ENCODE results near the gene MRPS24. TPM values are rescaled to one million over a fixed set of nuclear protein-coding genes. Genes with fewer than 3 reads are reported as not detected.
A peak's percentile ranks its signal among the peaks of the same experiment; 100 is the strongest.

Gene MRPS24
- total RNA-seq, 4 donors from 2014 or later = 64.2 to 147 (median 81.5) TPM

- ATAC-seq = no peak
- WGBS, 2 donors (ENCODE audit: low coverage in 1 of 2) = 58 to 83% methylated on average over 2 to 3 of the region's 4 CpGs
- TF ChIP-seq, protein P1, sequence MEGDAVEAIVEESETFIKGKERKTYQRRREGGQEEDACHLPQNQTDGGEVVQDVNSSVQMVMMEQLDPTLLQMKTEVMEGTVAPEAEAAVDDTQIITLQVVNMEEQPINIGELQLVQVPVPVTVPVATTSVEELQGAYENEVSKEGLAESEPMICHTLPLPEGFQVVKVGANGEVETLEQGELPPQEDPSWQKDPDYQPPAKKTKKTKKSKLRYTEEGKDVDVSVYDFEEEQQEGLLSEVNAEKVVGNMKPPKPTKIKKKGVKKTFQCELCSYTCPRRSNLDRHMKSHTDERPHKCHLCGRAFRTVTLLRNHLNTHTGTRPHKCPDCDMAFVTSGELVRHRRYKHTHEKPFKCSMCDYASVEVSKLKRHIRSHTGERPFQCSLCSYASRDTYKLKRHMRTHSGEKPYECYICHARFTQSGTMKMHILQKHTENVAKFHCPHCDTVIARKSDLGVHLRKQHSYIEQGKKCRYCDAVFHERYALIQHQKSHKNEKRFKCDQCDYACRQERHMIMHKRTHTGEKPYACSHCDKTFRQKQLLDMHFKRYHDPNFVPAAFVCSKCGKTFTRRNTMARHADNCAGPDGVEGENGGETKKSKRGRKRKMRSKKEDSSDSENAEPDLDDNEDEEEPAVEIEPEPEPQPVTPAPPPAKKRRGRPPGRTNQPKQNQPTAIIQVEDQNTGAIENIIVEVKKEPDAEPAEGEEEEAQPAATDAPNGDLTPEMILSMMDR (IDR thresholded peaks at IDR 0.05) = no peak
- TF ChIP-seq EP300 (IDR thresholded peaks at IDR 0.05) = no peak
- no peak for TF ChIP-seq POLR2A (IDR thresholded peaks at IDR 0.05)
- no peak for TF ChIP-seq POLR2AphosphoS5 (IDR thresholded peaks at IDR 0.05)
- Histone ChIP-seq H3K27me3 (no peaks in the 10 kb centered on the region), H3K4me1 (peaks cover 0 to 15% (median under 1%) of the 10 kb centered on the region in 3 donors), H3K4me3 (no peak overlapping the region), H3K36me3 (peaks cover 0 to 75% of the 10 kb centered on the region in 2 donors), H3K9me3 (no peaks in the 10 kb centered on the region), H3K27ac (no peak overlapping the region)
These were observed 14.9 kb upstream of the MRPS24 start for GRCh38 chr7:43884209-43884608.

DNA sequence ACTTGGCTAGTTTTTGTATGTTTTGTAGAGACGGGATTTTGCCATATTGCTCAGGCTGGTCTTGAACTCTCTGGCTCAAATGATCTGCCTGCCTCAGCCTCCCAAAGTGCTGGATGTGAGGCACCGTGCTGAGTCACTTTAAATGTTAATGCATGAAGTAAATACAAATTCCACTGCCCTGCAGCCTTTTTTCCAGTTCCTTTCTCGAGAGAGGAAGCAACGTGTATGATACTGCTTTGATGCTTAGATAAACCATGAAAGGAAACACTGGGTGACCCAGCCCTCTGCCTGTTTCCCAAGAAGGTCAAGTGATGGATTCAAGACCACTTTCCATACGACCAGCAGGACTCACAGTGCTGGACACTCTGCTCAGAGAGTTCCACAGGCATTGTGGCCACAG is 11.3 kb upstream of the MRPS24 start:
- Histone ChIP-seq H3K9me3 (no peaks in the 10 kb centered on the region), H3K36me3 (peaks cover 0 to 93% of the 10 kb centered on the region in 2 donors), H3K4me1 (peaks cover 0 to 11% (median 0%) of the 10 kb centered on the region in 3 donors), H3K27ac (no peak overlapping the region), H3K4me3 (no peak overlapping the region), H3K27me3 (no peaks in the 10 kb centered on the region)
- ATAC-seq = no peak
- WGBS, 2 donors (ENCODE audit: low coverage in 1 of 2) = 28 to 50% methylated on average over 1 to 3 of the region's 5 CpGs
- no peak for TF ChIP-seq EP300 (IDR thresholded peaks at IDR 0.05)
- TF ChIP-seq POLR2AphosphoS5 (IDR thresholded peaks at IDR 0.05) = no peak
- TF ChIP-seq, protein P1 (IDR thresholded peaks at IDR 0.05) = no peak
- no peak for TF ChIP-seq POLR2A (IDR thresholded peaks at IDR 0.05)

- WGBS, 2 donors (ENCODE audit: low coverage in 1 of 2) = 24 to 31% methylated on average over 2 of the region's 2 CpGs
- Histone ChIP-seq H3K9me3 (no peaks in the 10 kb centered on the region), H3K36me3 (peaks cover 0 to 93% of the 10 kb centered on the region in 2 donors), H3K27me3 (no peaks in the 10 kb centered on the region), H3K4me1 (peaks cover 0 to 11% (median 0%) of the 10 kb centered on the region in 3 donors), H3K4me3 (no peak overlapping the region), H3K27ac (peak overlapping the region in 2 of 4 donors; percentile 12 to 13)
- no peak for TF ChIP-seq POLR2AphosphoS5 (IDR thresholded peaks at IDR 0.05)
- ATAC-seq = no peak
These were observed 10.2 kb upstream of the MRPS24 start for GRCh38 chr7:43879477-43879876.

- no peak for ATAC-seq
- TF ChIP-seq EP300 (IDR thresholded peaks at IDR 0.05) = no peak
- TF ChIP-seq POLR2AphosphoS5 (IDR thresholded peaks at IDR 0.05) = no peak
- TF ChIP-seq, protein P1 (IDR thresholded peaks at IDR 0.05) = no peak
- no peak for TF ChIP-seq POLR2A (IDR thresholded peaks at IDR 0.05)
- no CpG with 5 or more reads among the region's 5 CpGs for WGBS, 2 donors (ENCODE audit: low coverage in 1 of 2)
- Histone ChIP-seq H3K4me3 (no peak overlapping the region), H3K4me1 (peaks cover 0 to 14% (median 0%) of the 10 kb centered on the region in 3 donors), H3K9me3 (no peaks in the 10 kb centered on the region), H3K36me3 (peaks cover 0 to 93% of the 10 kb centered on the region in 2 donors), H3K27me3 (no peaks in the 10 kb centered on the region), H3K27ac (peak overlapping the region in 2 of 4 donors; percentile 13 to 38)
These were observed 9.6 kb upstream of the MRPS24 start for GRCh38 chr7:43878867-43879266.

GRCh38 chr7:43877968-43878864 is 8.9 kb upstream of the MRPS24 start:
- peak overlapping the region in 2 of 4 donors; percentile 13 to 38 for H3K27ac ChIP-seq
- no peak overlapping the region for H3K4me3 ChIP-seq
- H3K27me3 ChIP-seq = no peaks in the 10 kb centered on the region
- peaks cover 0 to 87% of the 10 kb centered on the region in 2 donors for H3K36me3 ChIP-seq
- peaks cover 0 to 20% (median 1%) of the 10 kb centered on the region in 3 donors for H3K4me1 ChIP-seq
- 87 to 93% methylated on average over 6 to 19 of the region's 38 CpGs for WGBS, 2 donors (ENCODE audit: low coverage in 1 of 2)
- no peaks in the 10 kb centered on the region for H3K9me3 ChIP-seq
- TF ChIP-seq EP300 (IDR thresholded peaks at IDR 0.05) (no peak), POLR2A (IDR thresholded peaks at IDR 0.05) (no peak), POLR2AphosphoS5 (IDR thresholded peaks at IDR 0.05) (no peak)
- TF ChIP-seq, protein P1 (IDR thresholded peaks at IDR 0.05) = no peak
- no peak for ATAC-seq

Data from gastroesophageal sphincter (tissue), 4 donors.